Right atrium auricular region (tissue), 2 donors: Measurements from ENCODE around the gene CREB5. TPM values are rescaled to one million over a fixed set of nuclear protein-coding genes. Genes with fewer than 3 reads are reported as not detected.

Experiments
- DNase-seq: peaks from one replicate; pipeline ENCODE4 v3.0.0-alpha.2; 2019; ENCODE audit warnings: low spot score
- H3K27ac ChIP-seq, 2 donors: fragments of 200-600 bp; sonication (generic); 1 replicate in 1 of 2; 2 replicates in 1 of 2; pipeline ENCODE4 v1.5.1; 2016 to 2019
- H3K27me3 ChIP-seq, 2 donors: fragments of 200-600 bp; sonication (generic); one replicate each; pipeline versions ENCODE4 v1.5.1 to v1.6.0; 2017 to 2019
- H3K36me3 ChIP-seq: fragments of 200-600 bp; sonication (generic); one replicate; pipeline ENCODE4 v1.5.1; 2016
- H3K4me1 ChIP-seq, 2 donors: fragments of 200-600 bp; sonication (generic); one replicate each; pipeline versions ENCODE4 v1.5.1 to v1.6.0; 2017 to 2019
- H3K4me3 ChIP-seq, 2 donors: fragments of 200-600 bp; sonication (generic); 1 replicate in 1 of 2; 2 replicates in 1 of 2; pipeline ENCODE4 v1.5.1; 2017 to 2019; ENCODE audit warnings: mild to moderate bottlenecking in 1 of 2, moderate library complexity in 1 of 2
- H3K9me3 ChIP-seq, 2 donors: fragments of 200-600 bp; sonication (generic); one replicate each; pipeline ENCODE4 v1.5.1; 2019
- CTCF ChIP-seq, 2 donors: fragments of 200-600 bp; sonication (generic); IDR thresholded peaks; one replicate each; pipeline ENCODE4 v1.5.1; 2019; ENCODE audit warnings: antibody characterized with exemption in 2 of 2
- total RNA-seq, 2 donors: library from RNA; depleted of rRNA; stranded (reverse); fragments of >200 nt; gene quantifications; one replicate each; pipeline ENCODE4 v1.1.0, GENCODE V29; 2016

Gene CREB5
- total RNA-seq, 2 donors from 2014 or later, result 10.5 to 20.8 TPM

GRCh38 chr7:28771906-28772622, 359.7 kb downstream of the CREB5 start:
- no peak for DNase-seq
- H3K36me3 ChIP-seq, result no peaks in the 10 kb centered on the region
- no peak for TF ChIP-seq CTCF (IDR thresholded peaks at IDR 0.05)
- no peaks in the 10 kb centered on the region for H3K4me1 ChIP-seq
- no peaks in the 10 kb centered on the region for H3K9me3 ChIP-seq
- H3K4me3 ChIP-seq, result no peak overlapping the region
- no peak overlapping the region for H3K27ac ChIP-seq
- no peaks in the 10 kb centered on the region for H3K27me3 ChIP-seq

- Histone ChIP-seq H3K4me1 (no peaks in the 10 kb centered on the region), H3K27ac (no peak overlapping the region), H3K27me3 (no peaks in the 10 kb centered on the region), H3K36me3 (no peaks in the 10 kb centered on the region), H3K9me3 (no peaks in the 10 kb centered on the region), H3K4me3 (no peak overlapping the region)
- TF ChIP-seq CTCF (IDR thresholded peaks at IDR 0.05), result no peak
- no peak for DNase-seq
These were observed 361.3 kb downstream of the CREB5 start for GRCh38 chr7:28773423-28774145.

GRCh38 chr7:28774261-28774988, 362.1 kb downstream of the CREB5 start:
- Histone ChIP-seq H3K9me3 (no peaks in the 10 kb centered on the region), H3K27me3 (no peaks in the 10 kb centered on the region), H3K4me1 (no peaks in the 10 kb centered on the region), H3K27ac (no peak overlapping the region), H3K4me3 (no peak overlapping the region), H3K36me3 (no peaks in the 10 kb centered on the region)
- no peak for TF ChIP-seq CTCF (IDR thresholded peaks at IDR 0.05)
- DNase-seq, result no peak

GRCh38 chr7:28776463-28777157, 364.3 kb downstream of the CREB5 start:
- no peak for TF ChIP-seq CTCF (IDR thresholded peaks at IDR 0.05)
- no peaks in the 10 kb centered on the region for H3K36me3 ChIP-seq
- H3K27ac ChIP-seq, result no peak overlapping the region
- no peaks in the 10 kb centered on the region for H3K4me1 ChIP-seq
- no peaks in the 10 kb centered on the region for H3K27me3 ChIP-seq
- no peaks in the 10 kb centered on the region for H3K9me3 ChIP-seq
- H3K4me3 ChIP-seq, result no peak overlapping the region
- no peak for DNase-seq

GRCh38 chr7:28778786-28779185, 366.5 kb downstream of the CREB5 start:
- no peak overlapping the region for H3K4me3 ChIP-seq
- H3K27me3 ChIP-seq, result no peaks in the 10 kb centered on the region
- no peaks in the 10 kb centered on the region for H3K36me3 ChIP-seq
- H3K4me1 ChIP-seq, result peaks cover 0 to 2% of the 10 kb centered on the region in 2 donors
- H3K27ac ChIP-seq, result peak overlapping the region in 1 of 2 donors; percentile 45
- no peak for TF ChIP-seq CTCF (IDR thresholded peaks at IDR 0.05)
- no peaks in the 10 kb centered on the region for H3K9me3 ChIP-seq
- no peak for DNase-seq
